GM12878 (cell line): ENCODE measurements around the gene CCDC18. TPM values are rescaled to one million over a fixed set of nuclear protein-coding genes. Genes with fewer than 3 reads are reported as not detected.

Experiments used
- ATAC-seq: fragments of 200-7000 bp; cut with Tn5 transposase; 3 replicates; pipeline ENCODE4 v1.9.1; 2020; ENCODE audit warnings: mild to moderate bottlenecking, moderate library complexity
- BruUV-seq: library from RNA; stranded (reverse); fragments of 400-500 nt; replicated peaks from 2 replicates; lab custom pipeline; 2021; lab: Mats Ljungman, UMichigan
- CTCF ChIA-PET: fragments of 300-600 bp; sonication (Branson Sonifier 250); formaldehyde crosslinking; extraction: SDS; loops from one replicate; lab custom pipeline; 2021; ENCODE audit warnings: inconsistent platforms; lab: Yijun Ruan, JAX
- POLR2A ChIA-PET: fragments of 350-600 bp; formaldehyde crosslinking; extraction: SDS; loops from one replicate; lab custom pipeline; 2021; ENCODE audit warnings: inconsistent platforms; lab: Charles Lee
- RAD21 ChIA-PET: fragments of 300-600 bp; sonication (Branson Sonifier 250); formaldehyde crosslinking; loops from one replicate; lab custom pipeline; 2023; ENCODE audit warnings: antibody characterized with exemption; ENCODE audit not compliant: unreplicated experiment; lab: Charles Lee
- SMC1A ChIA-PET: fragments of 300-600 bp; sonication (Branson Sonifier 250); formaldehyde crosslinking; loops from one replicate; lab custom pipeline; 2023; ENCODE audit not compliant: unreplicated experiment, uncharacterized antibody; lab: Charles Lee
- DNase-seq: peaks from one replicate; pipeline ENCODE4 v3.0.0-alpha.2; 2011; ENCODE audit warnings: low read depth, low spot score
- FAIRE-seq: peaks from 3 replicates; lab custom pipeline; 2011; peaks lifted over from hg19 to GRCh38; lab: Jason Lieb, UNC
- H2AFZ ChIP-seq: 2 replicates; pipeline ENCODE4 v1.6.0; 2011; ENCODE audit warnings: low read depth, low read length, control low read depth; ENCODE audit not compliant: control insufficient read depth
- H3K27ac ChIP-seq: 2 replicates; pipeline ENCODE4 v1.5.1; 2011; ENCODE audit warnings: control low read depth; ENCODE audit not compliant: control insufficient read depth, insufficient read depth
- H3K27me3 ChIP-seq, 2 experiments: replicated peaks in 1 of 2; 2 replicates each; pipeline versions ENCODE4 v1.6.0 to v1.6.1; 2011; ENCODE audit warnings: low read length in 1 of 2; ENCODE audit not compliant: control insufficient read depth in 2 of 2, insufficient read depth in 2 of 2
- H3K36me3 ChIP-seq, 2 experiments: 2 replicates each; pipeline ENCODE4 v1.5.1; 2011; ENCODE audit warnings: low read length in 1 of 2; ENCODE audit not compliant: control insufficient read depth in 2 of 2, insufficient read depth in 2 of 2
- H3K4me1 ChIP-seq: 2 replicates; pipeline ENCODE4 v1.6.1; 2011; ENCODE audit warnings: mild to moderate bottlenecking, low read length, moderate library complexity, mixed read lengths; ENCODE audit not compliant: control insufficient read depth, insufficient read depth
- H3K4me2 ChIP-seq: 2 replicates; pipeline ENCODE4 v1.6.0; 2011; ENCODE audit warnings: control low read depth; ENCODE audit not compliant: control insufficient read depth, insufficient read depth
- H3K4me3 ChIP-seq: fragments of 200-600 bp; sonication (generic); 2 replicates; pipeline ENCODE4 v1.5.1; 2016
- H3K79me2 ChIP-seq: 2 replicates; pipeline ENCODE4 v1.6.0; 2011; ENCODE audit warnings: low read length; ENCODE audit not compliant: control insufficient read depth, insufficient read depth
- H3K9ac ChIP-seq: 2 replicates; pipeline ENCODE4 v1.8.0; 2011; ENCODE audit warnings: low read length, control low read depth, mixed read lengths; ENCODE audit not compliant: control insufficient read depth, insufficient read depth
- H3K9me3 ChIP-seq: replicated peaks from 3 replicates; pipeline ENCODE4 v1.5.1; 2011; ENCODE audit warnings: mild to moderate bottlenecking, low read length; ENCODE audit not compliant: control insufficient read depth, insufficient read depth
- H4K20me1 ChIP-seq: 2 replicates; pipeline ENCODE4 v1.6.0; 2011; ENCODE audit not compliant: control insufficient read depth, insufficient read depth
- ATF7 ChIP-seq: fragments of 450-650 bp; IDR thresholded peaks from 2 replicates; pipeline ENCODE4 v1.6.1; 2016; ENCODE audit warnings: low read depth, mild to moderate bottlenecking
- CHD4 ChIP-seq: fragments of 200-600 bp; sonication (generic); IDR thresholded peaks from 2 replicates; pipeline ENCODE4 v1.6.1; 2016; ENCODE audit warnings: mild to moderate bottlenecking
- CREB1 ChIP-seq: IDR thresholded peaks from 2 replicates; pipeline ENCODE4 v1.6.1; 2012; ENCODE audit warnings: low read depth, mild to moderate bottlenecking, inconsistent platforms
- DPF2 ChIP-seq: fragments of 450-650 bp; IDR thresholded peaks from 2 replicates; pipeline ENCODE4 v1.6.1; 2017; ENCODE audit warnings: mild to moderate bottlenecking
- EGR1 ChIP-seq, 2 experiments: IDR thresholded peaks; 1 replicate in 1 of 2; 2 replicates in 1 of 2; pipeline ENCODE4 v1.6.1; 2011 to 2012; ENCODE audit warnings: low read depth in 2 of 2, low read length in 2 of 2, borderline replicate concordance in 1 of 2, mild to moderate bottlenecking in 1 of 2, moderate library complexity in 1 of 2
- IKZF2 ChIP-seq, 2 experiments: fragments of 450-650 bp; IDR thresholded peaks; 2 replicates each; pipeline ENCODE4 v1.6.1; 2017; ENCODE audit warnings: mild to moderate bottlenecking in 2 of 2, moderate library complexity in 2 of 2
- IRF4 ChIP-seq: IDR thresholded peaks from 2 replicates; pipeline ENCODE4 v1.6.1; 2011; ENCODE audit warnings: low read depth, low read length
- KLF5 ChIP-seq: fragments of 450-650 bp; IDR thresholded peaks from 2 replicates; pipeline ENCODE4 v1.6.1; 2014; ENCODE audit warnings: mild to moderate bottlenecking; ENCODE audit not compliant: partially characterized antibody
- MEF2B ChIP-seq: fragments of 450-650 bp; IDR thresholded peaks from 2 replicates; pipeline ENCODE4 v1.6.1; 2018; ENCODE audit warnings: mild to moderate bottlenecking, moderate library complexity; ENCODE audit not compliant: partially characterized antibody, poor library complexity, severe bottlenecking
- MTA2 ChIP-seq: fragments of 450-650 bp; IDR thresholded peaks from 2 replicates; pipeline ENCODE4 v1.6.1; 2016; ENCODE audit warnings: low read depth, mild to moderate bottlenecking, moderate library complexity
- NFIC ChIP-seq: IDR thresholded peaks from 2 replicates; pipeline ENCODE4 v1.6.1; 2012; ENCODE audit warnings: low read depth, mild to moderate bottlenecking, inconsistent platforms, low read length, moderate library complexity
- PML ChIP-seq: IDR thresholded peaks from 2 replicates; pipeline ENCODE4 v1.6.1; 2012; ENCODE audit warnings: low read length, inconsistent platforms
- POU2F2 ChIP-seq: IDR thresholded peaks from 3 replicates; pipeline ENCODE4 v1.6.1; 2011; ENCODE audit warnings: low read depth, mild to moderate bottlenecking, low read length, borderline replicate concordance
- RELB ChIP-seq: fragments of 450-650 bp; IDR thresholded peaks from 2 replicates; pipeline ENCODE4 v1.6.1; 2017; ENCODE audit warnings: low read depth, mild to moderate bottlenecking, moderate library complexity
- SIX5 ChIP-seq: IDR thresholded peaks from 2 replicates; pipeline ENCODE4 v1.6.1; 2011; ENCODE audit warnings: mild to moderate bottlenecking, low read depth, low read length, moderate library complexity; ENCODE audit not compliant: severe bottlenecking
- USF1 ChIP-seq: IDR thresholded peaks from 2 replicates; pipeline ENCODE4 v1.6.1; 2011; ENCODE audit warnings: borderline replicate concordance, low read depth, mild to moderate bottlenecking, moderate library complexity, mixed read lengths, low read length; ENCODE audit not compliant: insufficient read depth; ENCODE audit errors: extremely low read length
- ZBTB40 ChIP-seq: fragments of 450-650 bp; IDR thresholded peaks from 2 replicates; pipeline ENCODE4 v1.6.1; 2016; ENCODE audit warnings: mild to moderate bottlenecking, moderate library complexity, borderline replicate concordance
- whole genome bisulfite sequencing: methylation state at CpG from one replicate; pipeline ENCODE4 v1.1.6; 2016; ENCODE audit warnings: low lambda C conversion rate; ENCODE audit not compliant: insufficient replicate concordance, insufficient coverage; ENCODE audit errors: missing lambda C conversion rate; 5-methylcytosine and 5-hydroxymethylcytosine counted together
- in situ Hi-C: fragments of 300-500 bp; cut with MboI; formaldehyde crosslinking; loops from 9 replicates; pipeline ENCODE4 v1.14.3; 2018; ENCODE audit warnings: mixed read lengths
- intact Hi-C: fragments of 100-400 bp; cut with micrococcal nuclease; formaldehyde crosslinking; loops from one replicate; pipeline ENCODE4 v1.14.2; 2022; ENCODE audit not compliant: unreplicated experiment
- polyA plus RNA-seq, 11 experiments: library from polyadenylated mRNA; depleted of rRNA in 4 of 11; unstranded in 6 of 11; stranded (reverse) in 5 of 11; fragments of >200 nt; fragmentation: Nextera tagmentation in 4 of 11; fragmentation: Illumina TruSeq in 1 of 11; extraction: Ambion mirVana in 4 of 11; extraction: Trizol in 1 of 11; gene quantifications; 1 replicate in 1 of 11; 2 replicates in 10 of 11; pipeline versions ENCODE4 v1.2.1 to v1.2.3, GENCODE V29; 2011 to 2016; ENCODE audit warnings: inconsistent platforms in 2 of 11, missing spikeins in 2 of 11, low read depth in 1 of 11
- total RNA-seq, 4 experiments: library from RNA; depleted of rRNA in 3 of 4; stranded (reverse); fragments of >200 nt in 3 of 4; fragmentation: Illumina TruSeq in 1 of 4; extraction: Trizol in 1 of 4; gene quantifications; 2 replicates each; pipeline versions ENCODE4 v1.2.1 to v1.2.3, GENCODE V29; 2013 to 2021

The CCDC18 gene
- total and polyA plus RNA-seq, 10 of the 15 experiments (the other 5 are each of a cell fraction or from before 2014, with no cell fraction given), result 15.6 to 34.9 (median 19.5) TPM

GRCh38 chr1:93186667-93187066 is 6.1 kb downstream of the CCDC18 start:
- Histone ChIP-seq H3K9ac (no peak overlapping the region), H3K4me1 (peaks cover 5% of the 10 kb centered on the region; the same call in 1 of the 2 replicates), H2AFZ (no peak overlapping the region), H3K79me2 (peaks cover 34% of the 10 kb centered on the region), H3K4me2 (peak overlapping the region; percentile 57; the same call in 1 of the 2 replicates), H3K36me3 (no peaks in the 10 kb centered on the region), H3K4me3 (no peak overlapping the region), H4K20me1 (no peaks in the 10 kb centered on the region), H3K27me3 (no peaks in the 10 kb centered on the region), H3K27ac (peak overlapping the region; percentile 57), H3K9me3 (no peaks in the 10 kb centered on the region; the same call in 2 of the 3 replicates)
- BruUV-seq, result no TSS peak
- in situ Hi-C loops (no loop called here), intact Hi-C loops (no loop called here)
- ChIA-PET CTCF (no interaction called here), RAD21 (interaction anchor here (0.5 to 1.7 kb wide), 3 partner anchors 14 to 106 kb away, joined by 3 to 7 read pairs (median 6); no protein-coding TSS in a partner anchor), SMC1A (interaction anchor here (0.7 to 0.8 kb wide), 2 partner anchors 9 to 20 kb away, joined by 3 read pairs; no protein-coding TSS in a partner anchor), POLR2A (no interaction called here)
- FAIRE-seq (no peak), DNase-seq (no peak), ATAC-seq (peak; percentile 67)
- WGBS, result 0% methylated on average over 1 of the region's 1 CpG
- TF ChIP-seq SIX5 (no peak), CHD4 (no peak), IRF4 (no peak), ZBTB40 (peak; percentile 26; the same call in 1 of the 2 replicates), PML (no peak), DPF2 (peak; percentile 44; the same call in 1 of the 2 replicates), KLF5 (no peak), NFIC (peak; percentile 44; the same call in 1 of the 2 replicates), CREB1 (no peak), EGR1 (IDR thresholded peaks at IDR 0.05; ENCODE audit: borderline replicate concordance in 1 of 2, low read depth in 2 of 2, low read length in 2 of 2) (no peak), IKZF2 (IDR thresholded peaks at IDR 0.05) (peak in 1 of 2 experiments; percentile 20; a peak in 2 of 4 replicates), RELB (peak; percentile 72; the same call in 1 of the 2 replicates), ATF7 (peak; percentile 65), MTA2 (peak; percentile 67; the same call in 1 of the 2 replicates), USF1 (no peak), MEF2B (peak; percentile 24), POU2F2 (no peak)
